DND-41 (cell line): ENCODE results near the gene RBM19.

Experiments
- ATAC-seq: fragments of 200-7000 bp; cut with Tn5 transposase; 3 replicates; pipeline ENCODE4 v1.9.1; 2021; ENCODE audit warnings: low read depth; ENCODE audit not compliant: insufficient read depth
- DNase-seq: peaks from one replicate; pipeline ENCODE4 v3.0.0-alpha.2; 2020
- H2AFZ ChIP-seq: 2 replicates; pipeline ENCODE4 v1.6.0; 2012; ENCODE audit warnings: low read depth, low read length
- H3K27ac ChIP-seq: 2 replicates; pipeline ENCODE4 v1.5.1; 2012; ENCODE audit warnings: low read length, inconsistent platforms
- H3K27me3 ChIP-seq: fragments of 200-600 bp; sonication (generic); 2 replicates; pipeline ENCODE4 v1.6.0; 2012; ENCODE audit warnings: low read length, mild to moderate bottlenecking, inconsistent platforms; ENCODE audit not compliant: insufficient read depth, poor library complexity
- H3K36me3 ChIP-seq: 2 replicates; pipeline ENCODE4 v1.5.1; 2012; ENCODE audit warnings: low read length, inconsistent platforms; ENCODE audit not compliant: insufficient read depth
- H3K4me1 ChIP-seq: 2 replicates; pipeline ENCODE4 v1.5.1; 2012; ENCODE audit warnings: mild to moderate bottlenecking, low read length; ENCODE audit not compliant: insufficient read depth
- H3K4me2 ChIP-seq: 2 replicates; pipeline ENCODE4 v1.6.0; 2012; ENCODE audit warnings: mild to moderate bottlenecking, moderate library complexity, low read length, inconsistent platforms; ENCODE audit not compliant: insufficient read depth
- H3K4me3 ChIP-seq, 2 experiments: fragments of 200-600 bp in 1 of 2; shearing (Covaris generic) in 1 of 2; 2 replicates each; pipeline ENCODE4 v1.5.1; 2012 to 2016; ENCODE audit warnings: inconsistent platforms in 2 of 2, low read length in 2 of 2, mild to moderate bottlenecking in 2 of 2, low read depth in 1 of 2, moderate library complexity in 1 of 2
- H3K79me2 ChIP-seq: 2 replicates; pipeline ENCODE4 v1.6.0; 2012; ENCODE audit warnings: low read length, inconsistent platforms; ENCODE audit not compliant: insufficient read depth
- H3K9ac ChIP-seq: 2 replicates; pipeline ENCODE4 v1.6.0; 2012; ENCODE audit warnings: low read depth, mild to moderate bottlenecking, inconsistent platforms, low read length, moderate library complexity
- H3K9me3 ChIP-seq: 2 replicates; pipeline ENCODE4 v1.5.1; 2012; ENCODE audit warnings: low read length, moderate library complexity, mild to moderate bottlenecking, inconsistent platforms; ENCODE audit not compliant: insufficient read depth, severe bottlenecking
- H4K20me1 ChIP-seq: 2 replicates; pipeline ENCODE4 v1.6.0; 2012; ENCODE audit warnings: low read length; ENCODE audit not compliant: insufficient read depth
- CTCF ChIP-seq: IDR thresholded peaks from 2 replicates; pipeline ENCODE4 v1.5.1; 2012; ENCODE audit warnings: borderline replicate concordance, low read length, moderate library complexity, mild to moderate bottlenecking; ENCODE audit not compliant: poor library complexity, severe bottlenecking; ENCODE audit errors: extremely low read depth
- EZH2 ChIP-seq: IDR thresholded peaks from 3 replicates; pipeline ENCODE4 v1.6.1; 2012; ENCODE audit warnings: borderline replicate concordance, low read depth, mild to moderate bottlenecking, moderate library complexity, low read length, inconsistent platforms; ENCODE audit not compliant: severe bottlenecking

Gene RBM19

GRCh38 chr12:113827539-113828114, 138.5 kb downstream of the RBM19 start:
- no peak for DNase-seq
- Histone ChIP-seq H3K79me2 (no peaks in the 10 kb centered on the region), H3K36me3 (no peaks in the 10 kb centered on the region), H3K4me3 (no peak overlapping the region), H4K20me1 (no peaks in the 10 kb centered on the region), H2AFZ (no peak overlapping the region), H3K27me3 (no peaks in the 10 kb centered on the region), H3K4me2 (no peak overlapping the region), H3K4me1 (no peaks in the 10 kb centered on the region), H3K9ac (no peak overlapping the region), H3K27ac (no peak overlapping the region), H3K9me3 (no peaks in the 10 kb centered on the region)
- no peak for TF ChIP-seq CTCF
- no peak for TF ChIP-seq EZH2
- no peak for ATAC-seq

DNA sequence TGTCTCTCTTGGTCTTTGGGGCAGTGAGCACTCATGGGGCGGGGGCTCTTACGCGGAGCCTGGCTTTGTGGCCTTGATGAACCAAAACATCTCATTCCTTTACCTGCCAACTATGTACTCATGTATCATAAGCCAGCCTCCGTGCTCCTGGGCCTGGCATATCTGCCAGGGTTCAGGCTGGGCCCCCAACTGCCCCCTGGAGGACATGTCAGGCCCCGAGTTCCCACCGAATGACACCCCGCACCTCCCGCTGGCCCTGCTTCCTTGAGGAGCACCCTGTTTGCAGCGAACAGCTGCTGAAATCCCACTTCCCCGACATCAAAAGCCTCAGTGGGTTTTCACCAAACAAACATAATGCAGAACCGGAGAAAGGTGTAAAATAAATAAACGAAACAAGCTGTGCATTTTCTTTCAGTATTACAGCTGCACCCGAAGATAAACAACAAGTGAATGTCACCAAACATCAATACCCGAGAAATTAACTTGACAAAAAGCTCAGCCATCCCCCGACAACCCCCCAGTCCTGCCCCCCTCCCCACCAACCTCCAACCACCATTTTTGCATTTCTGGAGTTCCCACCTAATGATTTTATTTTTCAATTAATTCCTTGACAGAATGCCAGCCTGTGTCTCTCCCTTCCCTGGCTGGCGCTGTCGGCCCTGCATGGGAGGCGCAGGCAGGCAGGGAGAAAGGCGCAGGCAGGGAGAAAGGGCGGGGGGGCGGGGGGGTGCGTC, 139.2 kb downstream of the RBM19 start:
- Histone ChIP-seq H2AFZ (no peak overlapping the region), H3K27ac (no peak overlapping the region), H3K4me3 (no peak overlapping the region), H3K27me3 (no peaks in the 10 kb centered on the region), H3K36me3 (no peaks in the 10 kb centered on the region), H3K9ac (no peak overlapping the region), H3K79me2 (no peaks in the 10 kb centered on the region), H3K4me1 (no peaks in the 10 kb centered on the region), H3K9me3 (no peaks in the 10 kb centered on the region), H4K20me1 (no peaks in the 10 kb centered on the region), H3K4me2 (no peak overlapping the region)
- DNase-seq (no peak), ATAC-seq (no peak)
- TF ChIP-seq EZH2 (no peak), CTCF (no peak)

DNA sequence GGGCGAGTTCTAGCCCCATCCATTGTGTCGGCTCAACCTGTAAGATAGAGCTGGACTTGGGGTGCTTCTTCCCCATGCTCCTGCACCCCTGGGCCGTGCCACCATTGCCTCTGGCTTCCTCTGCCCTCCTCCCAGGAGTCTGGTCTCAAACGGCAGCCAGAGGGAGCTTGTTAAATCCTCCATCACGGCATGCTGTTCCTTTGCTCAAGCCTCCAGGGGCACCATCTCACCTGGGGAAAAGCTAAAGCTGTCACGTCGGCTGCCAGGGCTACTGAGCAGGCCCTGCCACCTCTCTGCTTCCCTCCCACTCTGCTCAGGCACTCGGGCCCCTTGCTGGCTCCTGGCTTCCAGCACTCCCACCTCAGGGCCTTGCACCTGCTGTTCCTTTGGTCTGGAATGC, 140.4 kb downstream of the RBM19 start:
- no peaks in the 10 kb centered on the region for H3K9me3 ChIP-seq
- no peak overlapping the region for H2AFZ ChIP-seq
- no peak overlapping the region for H3K4me3 ChIP-seq
- no peak overlapping the region for H3K27ac ChIP-seq
- H4K20me1 ChIP-seq = no peaks in the 10 kb centered on the region
- DNase-seq = no peak
- H3K79me2 ChIP-seq = no peaks in the 10 kb centered on the region
- ATAC-seq = no peak
- TF ChIP-seq CTCF (no peak), EZH2 (no peak)
- H3K36me3 ChIP-seq = peaks cover 6% of the 10 kb centered on the region; the same call in 1 of the 2 replicates
- H3K4me1 ChIP-seq = no peaks in the 10 kb centered on the region
- no peak overlapping the region for H3K9ac ChIP-seq
- H3K4me2 ChIP-seq = no peak overlapping the region
- H3K27me3 ChIP-seq = no peaks in the 10 kb centered on the region
